Thymus (tissue), 11 donors: ENCODE results near the gene MED26. TPM values are rescaled to one million over a fixed set of nuclear protein-coding genes. Genes with fewer than 3 reads are reported as not detected.
A peak's percentile ranks its signal among the peaks of the same experiment; 100 is the strongest.

Experiments
- DNase-seq, 9 donors: peaks; one replicate each; pipeline ENCODE4 v3.0.0-alpha.2; 2013; ENCODE audit warnings: low spot score in 9 of 9, low read depth in 6 of 9, missing footprints in 1 of 9
- H3K27ac ChIP-seq, 2 donors: one replicate each; pipeline ENCODE4 v1.5.1; 2013; ENCODE audit warnings: control low read depth in 1 of 2, low read depth in 1 of 2, low read length in 1 of 2, mild to moderate bottlenecking in 1 of 2, moderate library complexity in 1 of 2
- H3K27me3 ChIP-seq, 2 donors: one replicate each; pipeline ENCODE4 v1.5.1; 2013; ENCODE audit warnings: low read length in 1 of 2; ENCODE audit not compliant: control insufficient read depth in 2 of 2, insufficient read depth in 1 of 2
- H3K36me3 ChIP-seq, 2 donors: one replicate each; pipeline ENCODE4 v1.5.1; 2013; ENCODE audit warnings: low read length in 1 of 2, mild to moderate bottlenecking in 1 of 2, moderate library complexity in 1 of 2; ENCODE audit not compliant: control insufficient read depth in 2 of 2, insufficient read depth in 2 of 2
- H3K4me1 ChIP-seq, 2 donors: one replicate each; pipeline ENCODE4 v1.5.1; 2013; ENCODE audit warnings: low read length in 2 of 2; ENCODE audit not compliant: control insufficient read depth in 2 of 2, insufficient read depth in 2 of 2
- H3K4me3 ChIP-seq, 2 donors: one replicate each; pipeline ENCODE4 v1.5.1; 2013; ENCODE audit warnings: low read length in 2 of 2, control low read depth in 1 of 2, mild to moderate bottlenecking in 1 of 2
- H3K9me3 ChIP-seq, 2 donors: one replicate each; pipeline ENCODE4 v1.5.1; 2013; ENCODE audit warnings: low read length in 1 of 2, mild to moderate bottlenecking in 1 of 2; ENCODE audit not compliant: control insufficient read depth in 2 of 2, insufficient read depth in 1 of 2
- WGBS: extraction: QIAGEN DNeasy Blood & Tissue Kit; methylation state at CpG from one replicate; pipeline ENCODE4 v1.1.7; 2013; 5-methylcytosine and 5-hydroxymethylcytosine counted together
- polyA plus RNA-seq: library from polyadenylated mRNA; stranded (reverse); fragments of 200-250 nt; gene quantifications from one replicate; pipeline ENCODE4 v1.2.3, GENCODE V29; 2013
- total RNA-seq: library from RNA; stranded (reverse); fragments of 120-200 nt; gene quantifications from one replicate; pipeline ENCODE4 v1.2.4, GENCODE V29; 2013
- donor health status: healthy.

MED26 gene
- total and polyA plus RNA-seq, 2 donors = 6.2 to 8.1 TPM

GRCh38 chr19:16638666-16639065, 10.7 kb upstream of the MED26 start:
- Histone ChIP-seq H3K4me3 (no peak overlapping the region), H3K4me1 (no peaks in the 10 kb centered on the region), H3K27ac (no peak overlapping the region), H3K9me3 (no peaks in the 10 kb centered on the region), H3K36me3 (peaks cover 52 to 75% of the 10 kb centered on the region in 2 donors), H3K27me3 (no peaks in the 10 kb centered on the region)
- DNase-seq = no peak
- WGBS = 100% methylated on average over 1 of the region's 1 CpG

- no peak overlapping the region for H3K27ac ChIP-seq
- no peaks in the 10 kb centered on the region for H3K27me3 ChIP-seq
- DNase-seq = no peak
- H3K9me3 ChIP-seq = no peaks in the 10 kb centered on the region
- no peak overlapping the region for H3K4me3 ChIP-seq
- H3K36me3 ChIP-seq = peaks cover 51 to 75% of the 10 kb centered on the region in 2 donors
- H3K4me1 ChIP-seq = no peaks in the 10 kb centered on the region
Measured at GRCh38 chr19:16637535-16637934, 9.5 kb upstream of the MED26 start.

- peaks cover 28 to 42% of the 10 kb centered on the region in 2 donors for H3K36me3 ChIP-seq
- H3K27me3 ChIP-seq = no peaks in the 10 kb centered on the region
- 98% methylated on average over 6 of the region's 6 CpGs for WGBS
Measured at GRCh38 chr19:16631465-16631864, 3.5 kb upstream of the MED26 start.

GRCh38 chr19:16628984-16629691, 1.1 kb upstream of the MED26 start:
- DNase-seq = peak; percentile 24 to 82 (median 50)
- Histone ChIP-seq H3K4me3 (peak overlapping the region; percentile 73 to 85), H3K27ac (peak overlapping the region; percentile 91 to 98), H3K9me3 (no peaks in the 10 kb centered on the region), H3K27me3 (no peaks in the 10 kb centered on the region), H3K4me1 (peaks cover 12 to 35% of the 10 kb centered on the region in 2 donors), H3K36me3 (peaks cover 25 to 43% of the 10 kb centered on the region in 2 donors)
- 11% methylated on average over 23 of the region's 23 CpGs for WGBS

More at GRCh38 chr19:16631465-16631864, 3.5 kb upstream of the MED26 start:
- DNase-seq = no peak
- H3K9me3 ChIP-seq = no peaks in the 10 kb centered on the region
- no peak overlapping the region for H3K4me3 ChIP-seq
- no peak overlapping the region for H3K27ac ChIP-seq
- H3K4me1 ChIP-seq = peaks cover 9 to 22% of the 10 kb centered on the region in 2 donors

GRCh38 chr19:16627928-16628182, 149 bp downstream of the MED26 start:
- H3K4me1 ChIP-seq = peaks cover 12 to 35% of the 10 kb centered on the region in 2 donors
- WGBS = under 1% methylated on average over 38 of the region's 38 CpGs
- DNase-seq = no peak

GRCh38 chr19:16627193-16627927, 644 bp downstream of the MED26 start:
- H3K27ac ChIP-seq = peak overlapping the region; percentile 67 to 86
- H3K4me1 ChIP-seq = peaks cover 12 to 35% of the 10 kb centered on the region in 2 donors
- peak in 7 of 9 donors; percentile 11 to 74 (median 44) for DNase-seq
- under 1% methylated on average over 52 of the region's 52 CpGs for WGBS
- H3K27me3 ChIP-seq = no peaks in the 10 kb centered on the region
- peaks cover 23 to 41% of the 10 kb centered on the region in 2 donors for H3K36me3 ChIP-seq
- H3K4me3 ChIP-seq = peak overlapping the region; percentile 85 to 90
- H3K9me3 ChIP-seq = no peaks in the 10 kb centered on the region

More at GRCh38 chr19:16627928-16628182, 149 bp downstream of the MED26 start:
- H3K27ac ChIP-seq = peak overlapping the region in 1 of 2 donors; percentile 67
- peak overlapping the region; percentile 85 to 90 for H3K4me3 ChIP-seq
- H3K36me3 ChIP-seq = peaks cover 28 to 42% of the 10 kb centered on the region in 2 donors
- H3K27me3 ChIP-seq = no peaks in the 10 kb centered on the region
- H3K9me3 ChIP-seq = no peaks in the 10 kb centered on the region

GRCh38 chr19:16626796-16627192, 1.2 kb downstream of the MED26 start:
- H3K9me3 ChIP-seq = no peaks in the 10 kb centered on the region
- 6% methylated on average over 12 of the region's 12 CpGs for WGBS
- peaks cover 12 to 35% of the 10 kb centered on the region in 2 donors for H3K4me1 ChIP-seq
- peak in 1 of 9 donors; percentile 15 for DNase-seq
- H3K4me3 ChIP-seq = peak overlapping the region; percentile 85 to 90
- no peaks in the 10 kb centered on the region for H3K27me3 ChIP-seq
- peaks cover 22 to 38% of the 10 kb centered on the region in 2 donors for H3K36me3 ChIP-seq
- H3K27ac ChIP-seq = peak overlapping the region; percentile 67 to 86

- 92% methylated on average over 16 of the region's 16 CpGs for WGBS
- Histone ChIP-seq H3K9me3 (no peaks in the 10 kb centered on the region), H3K4me3 (no peak overlapping the region), H3K27ac (no peak overlapping the region), H3K27me3 (no peaks in the 10 kb centered on the region), H3K4me1 (peaks cover 12 to 35% of the 10 kb centered on the region in 2 donors), H3K36me3 (peaks cover 21 to 38% of the 10 kb centered on the region in 2 donors)
- DNase-seq = no peak
Measured at GRCh38 chr19:16625163-16625958, 2.6 kb downstream of the MED26 start.
